Measurements from ENCODE around the gene KNDC1. TPM values are rescaled to one million over a fixed set of nuclear protein-coding genes. Genes with fewer than 3 reads are reported as not detected.
"Not testable (repeated sequence)": the region's sequence is repeated elsewhere in the genome, so short reads cannot be mapped to it uniquely, and the experiment has no call there.

Gene KNDC1
- total RNA-seq, 1 experiment from 2014 or later = 1.7 TPM

- Histone ChIP-seq H3K27ac (no peak overlapping the region), H4K20me1 (ENCODE audit: insufficient read depth) (no peaks in the 10 kb centered on the region), H3K9me2 (ENCODE audit: insufficient read depth) (no peaks in the 10 kb centered on the region), H2AFZ (no peak overlapping the region), H3F3A (ENCODE audit: insufficient read depth, low read depth) (peaks cover 12% of the 10 kb centered on the region; the same call in 1 of the 2 replicates), H3K27me3 (ENCODE audit: insufficient read depth, low read depth) (peaks cover 51% of the 10 kb centered on the region), H3K79me2 (ENCODE audit: low read depth) (no peaks in the 10 kb centered on the region), H3K4me1 (replicated peaks; ENCODE audit: insufficient read depth) (no peaks in the 10 kb centered on the region), H3K4me2 (no peak overlapping the region), H3K4me3 (no peak overlapping the region), H3K36me3 (ENCODE audit: low read depth) (no peaks in the 10 kb centered on the region), H3K9me3 (ENCODE audit: insufficient read depth, low read depth) (no peaks in the 10 kb centered on the region)
- no peak for DNase-seq
- CTCF ChIA-PET = no interaction called here
- intact Hi-C loops (cut with micrococcal nuclease; ENCODE audit: unreplicated experiment) = no loop called here
- TF ChIP-seq EZH2 (IDR thresholded peaks at IDR 0.05; ENCODE audit: low read depth) = no peak
- no peak for TF ChIP-seq CTCF (conservative IDR thresholded peaks at IDR 0.05)
- BruUV-seq (replicated peaks) = no TSS peak
- POLR2A ChIA-PET (ENCODE audit: unreplicated experiment) = no interaction called here
These were observed 14.0 kb downstream of the KNDC1 start for GRCh38 chr10:133173860-133174640.

- Histone ChIP-seq H3K36me3 (ENCODE audit: low read depth) (no peaks in the 10 kb centered on the region), H3K27me3 (ENCODE audit: insufficient read depth, low read depth) (peaks cover 53% of the 10 kb centered on the region), H3K4me2 (no peak overlapping the region), H3K4me3 (no peak overlapping the region), H3F3A (ENCODE audit: insufficient read depth, low read depth) (peaks cover 12% of the 10 kb centered on the region; the same call in 1 of the 2 replicates), H4K20me1 (ENCODE audit: insufficient read depth) (no peaks in the 10 kb centered on the region), H3K9me3 (ENCODE audit: insufficient read depth, low read depth) (no peaks in the 10 kb centered on the region), H3K9me2 (ENCODE audit: insufficient read depth) (no peaks in the 10 kb centered on the region), H3K4me1 (replicated peaks; ENCODE audit: insufficient read depth) (no peaks in the 10 kb centered on the region), H3K79me2 (ENCODE audit: low read depth) (no peaks in the 10 kb centered on the region), H2AFZ (no peak overlapping the region), H3K27ac (no peak overlapping the region)
- TF ChIP-seq CTCF (conservative IDR thresholded peaks at IDR 0.05) (no peak), EZH2 (IDR thresholded peaks at IDR 0.05; ENCODE audit: low read depth) (no peak)
- intact Hi-C loops (cut with micrococcal nuclease; ENCODE audit: unreplicated experiment) = no loop called here
- DNase-seq = no peak
- POLR2A ChIA-PET (ENCODE audit: unreplicated experiment) = no interaction called here
- no TSS peak for BruUV-seq (replicated peaks)
- CTCF ChIA-PET = no interaction called here
These were observed 14.8 kb downstream of the KNDC1 start for GRCh38 chr10:133174689-133175263.

- H3K4me3 ChIP-seq; CTCF ChIA-PET; BruUV-seq (replicated peaks); DNase-seq; H3K27ac ChIP-seq; intact Hi-C loops (cut with micrococcal nuclease; ENCODE audit: unreplicated experiment); H3K9me2 ChIP-seq (ENCODE audit: insufficient read depth); POLR2A ChIA-PET (ENCODE audit: unreplicated experiment); H4K20me1 ChIP-seq (ENCODE audit: insufficient read depth); H3K9me3 ChIP-seq (ENCODE audit: insufficient read depth, low read depth); H3K4me1 ChIP-seq (replicated peaks; ENCODE audit: insufficient read depth); H2AFZ ChIP-seq; H3K4me2 ChIP-seq; H3K79me2 ChIP-seq (ENCODE audit: low read depth); H3K36me3 ChIP-seq (ENCODE audit: low read depth): not testable (repeated sequence)
- peaks cover 12% of the 10 kb centered on the region; the same call in 1 of the 2 replicates for H3F3A ChIP-seq (ENCODE audit: insufficient read depth, low read depth)
- peaks cover 53% of the 10 kb centered on the region for H3K27me3 ChIP-seq (ENCODE audit: insufficient read depth, low read depth)
These were observed 15.6 kb downstream of the KNDC1 start for GRCh38 chr10:133175624-133176023.
